SH-SY5Y (cell line): ENCODE data around the gene EIF4G1.

Experiments used
- GATA2 ChIP-seq: IDR thresholded peaks from 2 replicates; pipeline ENCODE4 v1.6.1; 2011; ENCODE audit warnings: mild to moderate bottlenecking, low read depth, low read length
- GATA3 ChIP-seq: IDR thresholded peaks from 2 replicates; pipeline ENCODE4 v1.6.1; 2011; ENCODE audit warnings: low read depth, mild to moderate bottlenecking, low read length, moderate library complexity

GRCh38 chr3:184353546-184353941 lies 39.1 kb downstream of the EIF4G1 start:
- TF ChIP-seq GATA3 (no peak), GATA2 (no peak)
